Measurements from ENCODE around the gene LIPH. TPM values are rescaled to one million over a fixed set of nuclear protein-coding genes. Genes with fewer than 3 reads are reported as not detected.
A peak's percentile ranks its signal among the peaks of the same experiment; 100 is the strongest.

The LIPH gene
- polyA plus RNA-seq, 6 donors from 2014 or later, result 0.20 TPM; not detected in 5

GRCh38 chr3:185465471-185465870 lies 86.9 kb downstream of the LIPH start:
- no peak overlapping the region for H3K4me3 Mint-ChIP-seq
- ATAC-seq (ENCODE audit: low read depth in 2 of 2) (no peak), DNase-seq (no peak)
- H3K4me1 Mint-ChIP-seq, result peaks cover 2 to 7% (median 4%) of the 10 kb centered on the region in 3 donors
- H3K36me3 Mint-ChIP-seq, result peaks cover 0 to 15% of the 10 kb centered on the region in 2 donors
- peak overlapping the region in 3 of 6 donors; percentile 20 to 28 (median 20) for H3K27ac Mint-ChIP-seq
- H3K27me3 Mint-ChIP-seq, result no peaks in the 10 kb centered on the region
- H3K9me3 Mint-ChIP-seq, result no peaks in the 10 kb centered on the region

GRCh38 chr3:185460719-185461350 lies 91.6 kb downstream of the LIPH start:
- Mint-ChIP-seq H3K4me3 (no peak overlapping the region), H3K27ac (no peak overlapping the region), H3K4me1 (peaks cover 0 to 3% (median 1%) of the 10 kb centered on the region in 3 donors), H3K36me3 (peaks cover 0 to 4% of the 10 kb centered on the region in 2 donors), H3K27me3 (no peaks in the 10 kb centered on the region), H3K9me3 (peaks cover 0 to 1% (median 0%) of the 10 kb centered on the region in 7 donors)
- ATAC-seq (ENCODE audit: low read depth in 2 of 2) (no peak), DNase-seq (no peak)

GRCh38 chr3:185460309-185460708 lies 92.1 kb downstream of the LIPH start:
- Mint-ChIP-seq H3K36me3 (peaks cover 0 to 4% of the 10 kb centered on the region in 2 donors), H3K9me3 (peaks cover 0 to 1% (median 0%) of the 10 kb centered on the region in 7 donors), H3K27me3 (no peaks in the 10 kb centered on the region), H3K4me1 (no peaks in the 10 kb centered on the region), H3K4me3 (no peak overlapping the region), H3K27ac (no peak overlapping the region)
- DNase-seq (no peak), ATAC-seq (ENCODE audit: low read depth in 2 of 2) (no peak)

GRCh38 chr3:185457376-185457775 lies 95.0 kb downstream of the LIPH start:
- H3K27me3 Mint-ChIP-seq, result no peaks in the 10 kb centered on the region
- no peaks in the 10 kb centered on the region for H3K36me3 Mint-ChIP-seq
- peaks cover 0 to 1% (median 0%) of the 10 kb centered on the region in 7 donors for H3K9me3 Mint-ChIP-seq
- H3K4me3 Mint-ChIP-seq, result no peak overlapping the region
- H3K4me1 Mint-ChIP-seq, result no peaks in the 10 kb centered on the region
- no peak for ATAC-seq (ENCODE audit: low read depth in 2 of 2)
- DNase-seq, result no peak
- H3K27ac Mint-ChIP-seq, result no peak overlapping the region

Other genes with a start within 250 kb of the LIPH start
- 10 to 100 TPM; 39.9 to 64.9 (median 57.6) TPM for gene MAP3K13, start 189.5 kb downstream of the LIPH start, polyA plus RNA-seq (ENCODE audit: low read depth in 6 of 6)
- 10 to 100 TPM; 13.8 to 24.1 (median 18.7) TPM for gene TMEM41A, start 53.6 kb downstream of the LIPH start, polyA plus RNA-seq (ENCODE audit: low read depth in 6 of 6)
- gene SENP2, start 33.7 kb upstream of the LIPH start, polyA plus RNA-seq (ENCODE audit: low read depth in 6 of 6), result 10 to 100 TPM; 19.7 to 36.7 (median 28.0) TPM

Data from naive B cell (primary cell).